SK-N-MC (cell line): ENCODE data around the gene SPTBN2.

Source experiments
- DNase-seq: peaks from one replicate; pipeline ENCODE4 v3.0.0-alpha.2; 2011; ENCODE audit warnings: low read depth, low spot score
- H3K27ac ChIP-seq: fragments of 200-600 bp; sonication (generic); 2 replicates; pipeline ENCODE4 v1.5.1; 2016; ENCODE audit warnings: mixed run types
- H3K36me3 ChIP-seq: fragments of 200-600 bp; sonication (generic); 2 replicates; pipeline ENCODE4 v1.6.1; 2017; ENCODE audit warnings: antibody characterized with exemption, low read length, mixed read lengths; ENCODE audit not compliant: insufficient read depth
- H3K4me3 ChIP-seq: fragments of 200-600 bp; sonication (generic); 2 replicates; pipeline ENCODE4 v1.5.1; 2016
- H3K9ac ChIP-seq: fragments of 200-600 bp; sonication (generic); 2 replicates; pipeline ENCODE4 v1.8.0; 2017; ENCODE audit warnings: mixed run types, mixed read lengths; ENCODE audit not compliant: insufficient read length
- H3K9me3 ChIP-seq: fragments of 200-600 bp; sonication (generic); 2 replicates; pipeline ENCODE4 v1.6.1; 2017; ENCODE audit warnings: low read depth, mild to moderate bottlenecking, antibody characterized with exemption, low read length, moderate library complexity, mixed read lengths
- EZH2 ChIP-seq: fragments of 200-600 bp; sonication (generic); IDR thresholded peaks from one replicate; pipeline ENCODE4 v1.6.1; 2017; ENCODE audit warnings: antibody characterized with exemption
- FOXP2 ChIP-seq: optimal IDR thresholded peaks from 2 replicates; pipeline ENCODE3; 2011; ENCODE audit warnings: mild to moderate bottlenecking, moderate library complexity; ENCODE audit not compliant: insufficient read depth; ENCODE audit errors: extremely low read length, control extremely low read depth
- POLR2AphosphoS5 ChIP-seq: IDR thresholded peaks from 2 replicates; pipeline ENCODE4 v1.6.1; 2012; ENCODE audit warnings: mild to moderate bottlenecking, low read depth, low read length, borderline replicate concordance

SPTBN2 gene

DNA sequence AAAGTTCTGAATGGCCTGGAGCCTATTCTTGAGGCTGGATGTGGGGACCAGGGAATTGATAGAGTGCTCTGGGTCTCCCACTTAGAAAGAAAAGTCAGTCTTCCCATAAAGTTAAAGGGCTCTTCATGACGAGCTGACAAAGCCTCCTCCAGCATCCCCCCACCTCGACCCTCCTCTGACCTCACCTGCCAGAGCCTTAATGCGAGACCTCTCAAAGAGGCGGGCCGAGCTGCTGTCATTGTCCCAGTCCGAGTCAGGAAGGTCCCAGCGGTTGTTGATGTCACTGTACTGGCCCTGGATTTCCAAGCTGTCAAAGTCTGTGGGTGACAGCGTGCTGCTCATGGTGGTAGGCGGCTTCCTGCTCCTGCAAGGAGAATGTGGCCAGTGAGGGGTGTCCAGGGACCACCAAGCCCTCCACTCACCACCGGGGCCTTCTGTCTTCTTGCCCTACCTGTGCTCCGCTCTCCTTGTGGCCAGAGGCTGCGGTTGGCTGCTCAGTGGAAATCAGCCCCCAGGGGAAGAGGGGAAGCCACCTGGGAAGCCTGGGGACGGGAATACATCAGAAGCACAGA, 8.0 kb downstream of the SPTBN2 start:
- peaks cover 36% of the 10 kb centered on the region for H3K36me3 ChIP-seq

GRCh38 chr11:66720223-66720898, 8.7 kb downstream of the SPTBN2 start:
- Histone ChIP-seq H3K4me3 (no peak overlapping the region), H3K27ac (no peak overlapping the region), H3K9ac (no peak overlapping the region), H3K9me3 (no peaks in the 10 kb centered on the region), H3K36me3 (peaks cover 41% of the 10 kb centered on the region)
- DNase-seq, result no peak
- TF ChIP-seq FOXP2 (no peak), EZH2 (no peak), POLR2AphosphoS5 (no peak)

More for the DNA sequence above, 8.0 kb downstream of the SPTBN2 start:
- Histone ChIP-seq H3K4me3 (no peak overlapping the region), H3K27ac (no peak overlapping the region), H3K9ac (no peak overlapping the region), H3K9me3 (no peaks in the 10 kb centered on the region)
- TF ChIP-seq FOXP2, result no peak
- no peak for TF ChIP-seq EZH2
- TF ChIP-seq POLR2AphosphoS5, result no peak
- no peak for DNase-seq

- no peak for TF ChIP-seq EZH2
- no peak for TF ChIP-seq POLR2AphosphoS5
- TF ChIP-seq FOXP2, result no peak
- H3K9ac ChIP-seq, result no peak overlapping the region
- H3K9me3 ChIP-seq, result no peaks in the 10 kb centered on the region
- H3K36me3 ChIP-seq, result peaks cover 50% of the 10 kb centered on the region
- no peak for DNase-seq
- no peak overlapping the region for H3K4me3 ChIP-seq
- H3K27ac ChIP-seq, result no peak overlapping the region
Observed at GRCh38 chr11:66719111-66719872, 9.7 kb downstream of the SPTBN2 start.

GRCh38 chr11:66718320-66718971, 10.6 kb downstream of the SPTBN2 start:
- TF ChIP-seq POLR2AphosphoS5 (no peak), FOXP2 (no peak), EZH2 (no peak)
- H3K4me3 ChIP-seq, result no peak overlapping the region
- H3K9me3 ChIP-seq, result no peaks in the 10 kb centered on the region
- no peak overlapping the region for H3K27ac ChIP-seq
- H3K36me3 ChIP-seq, result peaks cover 59% of the 10 kb centered on the region
- DNase-seq, result no peak
- H3K9ac ChIP-seq, result no peak overlapping the region

DNA sequence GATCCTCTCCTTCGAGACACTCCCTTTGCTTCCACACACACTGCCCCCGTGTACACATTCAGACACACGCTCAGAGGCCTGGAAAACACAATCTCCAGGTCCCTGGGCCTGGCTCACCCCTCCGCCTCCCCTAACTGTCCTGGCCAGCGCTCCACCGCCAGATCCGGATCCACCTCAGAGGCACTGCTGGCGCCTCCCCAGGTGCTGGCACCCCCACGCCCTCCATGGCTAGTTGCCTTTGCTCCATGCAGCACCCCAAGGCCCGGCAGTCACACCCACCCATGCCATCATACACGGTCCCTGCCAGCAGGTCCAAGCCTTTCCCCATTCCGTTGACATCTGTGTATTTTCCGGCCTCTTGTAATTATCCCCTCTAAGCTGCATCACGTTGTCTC, 11.1 kb downstream of the SPTBN2 start:
- Histone ChIP-seq H3K4me3 (no peak overlapping the region), H3K27ac (no peak overlapping the region), H3K36me3 (peaks cover 64% of the 10 kb centered on the region), H3K9ac (no peak overlapping the region), H3K9me3 (no peaks in the 10 kb centered on the region)
- no peak for TF ChIP-seq FOXP2
- TF ChIP-seq EZH2, result no peak
- no peak for TF ChIP-seq POLR2AphosphoS5
- DNase-seq, result no peak

GRCh38 chr11:66716996-66717395, 12.0 kb downstream of the SPTBN2 start:
- no peak overlapping the region for H3K9ac ChIP-seq
- H3K4me3 ChIP-seq, result no peak overlapping the region
- peaks cover 70% of the 10 kb centered on the region for H3K36me3 ChIP-seq
- DNase-seq, result no peak
- no peaks in the 10 kb centered on the region for H3K9me3 ChIP-seq
- no peak for TF ChIP-seq POLR2AphosphoS5
- no peak for TF ChIP-seq FOXP2
- no peak for TF ChIP-seq EZH2
- no peak overlapping the region for H3K27ac ChIP-seq

DNA sequence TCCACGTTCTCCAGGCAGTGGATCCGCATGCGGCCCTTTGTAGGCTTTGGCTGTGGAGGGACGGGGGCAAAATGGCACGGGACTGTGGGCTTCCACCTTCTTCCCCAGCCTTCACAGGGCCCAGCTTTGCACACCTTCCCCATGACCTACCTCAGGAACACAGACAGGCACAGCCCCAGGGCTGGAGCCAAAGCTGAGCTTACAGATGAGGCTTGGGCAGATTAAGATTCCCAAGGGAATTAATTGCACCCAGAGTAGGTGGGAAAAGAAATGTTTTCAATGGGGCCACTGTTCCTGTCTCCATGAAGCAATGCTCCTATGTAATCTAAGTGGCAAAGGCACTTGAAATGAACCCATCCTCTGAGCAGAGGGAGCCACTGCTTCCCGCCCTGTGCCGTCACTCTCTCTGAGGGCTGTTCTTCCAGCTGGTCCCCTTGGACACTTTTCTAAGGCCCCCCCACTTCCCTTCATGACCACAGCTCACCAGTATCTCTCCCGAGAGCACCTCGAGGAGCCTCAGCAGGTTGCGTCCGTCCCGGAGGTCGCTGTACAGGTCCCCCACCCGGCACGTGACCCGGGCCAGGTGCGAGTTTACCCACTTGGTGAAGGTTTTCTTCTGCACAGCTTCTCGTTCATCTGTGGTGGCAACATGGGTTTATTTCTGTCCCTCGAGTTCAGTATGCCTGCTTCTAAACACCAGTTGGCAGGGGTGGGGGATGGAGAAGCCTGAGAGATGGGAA, 13.5 kb downstream of the SPTBN2 start:
- TF ChIP-seq POLR2AphosphoS5 (no peak), EZH2 (no peak), FOXP2 (no peak)
- peaks cover 76% of the 10 kb centered on the region for H3K36me3 ChIP-seq
- no peak overlapping the region for H3K27ac ChIP-seq
- DNase-seq, result no peak
- H3K4me3 ChIP-seq, result no peak overlapping the region
- H3K9me3 ChIP-seq, result no peaks in the 10 kb centered on the region
- H3K9ac ChIP-seq, result no peak overlapping the region
